MM.1S (cell line): Measurements from ENCODE around the gene MAD1L1.

Experiments used
- DNase-seq: peaks from one replicate; pipeline ENCODE4 v3.0.0-alpha.2; 2015
- H2AFZ ChIP-seq: fragments of 300-600 bp; sonication (generic); 2 replicates; pipeline ENCODE4 v1.6.0; 2016; ENCODE audit warnings: antibody characterized with exemption, low read length
- H3F3A ChIP-seq: fragments of 300-600 bp; sonication (generic); 2 replicates; pipeline ENCODE4 v1.6.1; 2016; ENCODE audit warnings: mild to moderate bottlenecking, antibody characterized with exemption, low read length, moderate library complexity, mixed read lengths; ENCODE audit not compliant: insufficient read depth
- H3K27ac ChIP-seq: fragments of 300-600 bp; sonication (generic); 2 replicates; pipeline ENCODE4 v1.5.1; 2016; ENCODE audit warnings: mild to moderate bottlenecking, low read length
- H3K27me3 ChIP-seq: fragments of 300-600 bp; sonication (generic); replicated peaks from 2 replicates; pipeline ENCODE4 v1.6.0; 2016; ENCODE audit warnings: low read length; ENCODE audit not compliant: insufficient read depth
- H3K36me3 ChIP-seq: fragments of 300-600 bp; sonication (generic); replicated peaks from 2 replicates; pipeline ENCODE4 v1.6.1; 2016; ENCODE audit warnings: mild to moderate bottlenecking, low read length, mixed read lengths; ENCODE audit not compliant: insufficient read depth
- H3K4me1 ChIP-seq: fragments of 300-600 bp; sonication (generic); 2 replicates; pipeline ENCODE4 v1.6.1; 2016; ENCODE audit warnings: low read length, mixed read lengths
- H3K4me2 ChIP-seq: fragments of 300-600 bp; sonication (generic); 2 replicates; pipeline ENCODE4 v1.6.0; 2016; ENCODE audit warnings: low read depth, low read length
- H3K4me3 ChIP-seq: fragments of 300-600 bp; sonication (generic); 2 replicates; pipeline ENCODE4 v1.5.1; 2016; ENCODE audit warnings: low read length, mixed read lengths
- H3K79me2 ChIP-seq: fragments of 300-600 bp; sonication (generic); 2 replicates; pipeline ENCODE4 v1.6.1; 2016; ENCODE audit warnings: mixed run types, low read length, mixed read lengths
- H3K9ac ChIP-seq: fragments of 300-600 bp; sonication (generic); 2 replicates; pipeline ENCODE4 v1.6.1; 2016; ENCODE audit warnings: low read length, mixed read lengths
- H3K9me2 ChIP-seq: fragments of 300-600 bp; sonication (generic); replicated peaks from 2 replicates; pipeline ENCODE4 v1.6.1; 2016; ENCODE audit warnings: mild to moderate bottlenecking, low read length, mixed read lengths; ENCODE audit not compliant: insufficient read depth
- H3K9me3 ChIP-seq: fragments of 300-600 bp; sonication (generic); replicated peaks from 2 replicates; pipeline ENCODE4 v1.6.1; 2016; ENCODE audit warnings: mild to moderate bottlenecking, low read length, mixed read lengths; ENCODE audit not compliant: insufficient read depth
- H4K20me1 ChIP-seq: fragments of 300-600 bp; sonication (generic); 2 replicates; pipeline ENCODE4 v1.6.1; 2016; ENCODE audit warnings: mild to moderate bottlenecking, low read length, moderate library complexity, mixed read lengths; ENCODE audit not compliant: insufficient read depth
- CTCF ChIP-seq: fragments of 300-600 bp; sonication (generic); IDR thresholded peaks from 2 replicates; pipeline ENCODE4 v1.5.1; 2016; ENCODE audit warnings: antibody characterized with exemption, low read length, mixed read lengths
- EZH2 ChIP-seq: fragments of 300-600 bp; sonication (generic); optimal IDR thresholded peaks from 2 replicates; pipeline ENCODE3; 2017; ENCODE audit warnings: low read depth, mild to moderate bottlenecking, antibody characterized with exemption, low read length, mixed read lengths
- EZH2phosphoT487 ChIP-seq: fragments of 300-600 bp; sonication (generic); IDR thresholded peaks from 2 replicates; pipeline ENCODE4 v1.6.1; 2018; ENCODE audit warnings: antibody characterized with exemption, low read length

The MAD1L1 gene

GRCh38 chr7:1942941-1943289 is 289.8 kb downstream of the MAD1L1 start:
- H3K79me2 ChIP-seq: no peaks in the 10 kb centered on the region
- H3K27ac ChIP-seq: no peak overlapping the region
- no peaks in the 10 kb centered on the region for H3F3A ChIP-seq
- H3K36me3 ChIP-seq: no peaks in the 10 kb centered on the region
- H3K9me3 ChIP-seq: no peaks in the 10 kb centered on the region
- no peak overlapping the region for H3K4me3 ChIP-seq
- no peaks in the 10 kb centered on the region for H3K27me3 ChIP-seq
- H3K9me2 ChIP-seq: no peaks in the 10 kb centered on the region
- no peak overlapping the region for H3K9ac ChIP-seq
- TF ChIP-seq CTCF (no peak), EZH2phosphoT487 (no peak), EZH2 (no peak)
- H4K20me1 ChIP-seq: no peaks in the 10 kb centered on the region
- no peak overlapping the region for H3K4me2 ChIP-seq
- no peak overlapping the region for H2AFZ ChIP-seq
- DNase-seq: no peak
- H3K4me1 ChIP-seq: no peaks in the 10 kb centered on the region

DNA sequence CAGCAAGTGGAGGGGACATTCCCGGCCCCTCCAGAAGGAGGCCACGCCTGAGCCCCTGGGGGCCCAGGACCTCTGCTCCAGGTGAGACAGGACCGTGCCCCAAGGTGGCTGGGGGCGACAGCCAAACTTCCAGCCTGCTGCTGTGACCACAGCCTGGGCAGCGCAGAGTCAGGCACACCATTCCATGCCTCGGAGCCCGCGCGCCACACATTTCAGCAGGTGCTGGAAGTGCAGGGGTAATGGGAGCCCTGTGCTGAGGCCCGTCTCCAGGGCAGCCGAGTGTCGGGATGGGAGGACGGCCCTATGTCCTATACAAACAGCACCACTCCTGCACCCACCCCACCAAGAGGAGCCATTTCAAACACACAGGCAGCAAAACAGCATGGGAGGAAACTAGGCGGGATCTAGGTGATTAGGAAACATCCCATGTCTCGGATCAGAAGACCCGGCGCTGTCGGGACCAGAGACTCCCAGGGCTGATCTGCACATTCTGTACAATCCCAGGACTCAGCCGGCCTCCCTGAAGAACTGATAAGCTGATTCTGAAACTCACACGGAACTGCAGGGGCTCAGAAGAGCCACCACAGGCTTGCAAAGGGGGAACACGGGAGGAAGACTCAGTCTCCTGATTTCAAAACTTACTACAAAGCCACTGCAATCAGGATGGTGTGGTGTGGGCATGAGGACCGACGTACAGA is 290.4 kb downstream of the MAD1L1 start:
- Histone ChIP-seq H3K9ac (no peak overlapping the region), H3K4me3 (no peak overlapping the region), H3K9me2 (no peaks in the 10 kb centered on the region), H4K20me1 (no peaks in the 10 kb centered on the region), H3K79me2 (no peaks in the 10 kb centered on the region), H3K27ac (no peak overlapping the region), H3K27me3 (no peaks in the 10 kb centered on the region), H3K4me2 (no peak overlapping the region), H2AFZ (no peak overlapping the region), H3F3A (no peaks in the 10 kb centered on the region), H3K9me3 (no peaks in the 10 kb centered on the region), H3K36me3 (no peaks in the 10 kb centered on the region), H3K4me1 (no peaks in the 10 kb centered on the region)
- DNase-seq: no peak
- TF ChIP-seq EZH2phosphoT487: no peak
- no peak for TF ChIP-seq EZH2
- no peak for TF ChIP-seq CTCF

DNA sequence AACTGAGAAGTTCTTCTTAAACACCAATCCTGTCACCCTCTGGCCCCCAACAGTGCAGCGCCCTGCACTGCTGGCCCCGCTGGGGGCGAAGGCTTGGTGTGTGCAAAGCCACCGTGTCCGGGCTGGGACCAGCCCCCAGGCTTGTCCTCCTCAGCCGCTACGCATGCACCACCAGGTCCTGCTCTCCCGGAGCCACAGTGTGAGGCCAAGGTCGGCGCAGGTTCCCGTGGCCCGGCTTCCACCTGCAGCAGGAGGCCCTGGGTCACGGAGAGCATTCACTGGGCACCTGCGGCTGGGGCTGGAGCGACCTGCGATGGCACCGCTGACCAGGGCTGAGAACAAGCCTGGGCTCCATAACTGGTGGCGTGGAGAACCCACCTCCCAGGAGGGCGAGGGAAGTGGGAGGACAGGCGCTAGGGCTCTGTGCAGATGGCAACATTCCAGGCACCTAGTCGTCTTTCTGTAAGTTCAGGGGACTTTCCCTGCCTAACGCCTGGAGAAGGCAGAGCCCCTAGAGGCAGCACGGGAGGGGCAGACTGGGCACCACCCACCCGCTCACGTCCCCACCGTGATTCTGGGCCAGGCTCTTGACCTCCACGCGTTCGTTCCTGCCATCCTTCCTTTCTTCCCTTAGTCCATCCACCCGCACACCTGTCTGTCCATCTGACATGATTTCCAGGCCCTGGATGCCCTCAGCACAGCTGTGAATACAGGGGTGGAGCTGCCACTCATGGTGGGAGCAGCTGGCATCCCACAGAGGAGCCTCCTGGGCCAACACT is 291.1 kb downstream of the MAD1L1 start:
- H3K79me2 ChIP-seq: no peaks in the 10 kb centered on the region
- no peak overlapping the region for H3K4me2 ChIP-seq
- no peak overlapping the region for H3K4me3 ChIP-seq
- no peaks in the 10 kb centered on the region for H3K27me3 ChIP-seq
- no peak for DNase-seq
- no peaks in the 10 kb centered on the region for H3F3A ChIP-seq
- H3K36me3 ChIP-seq: no peaks in the 10 kb centered on the region
- H3K9ac ChIP-seq: no peak overlapping the region
- no peaks in the 10 kb centered on the region for H3K4me1 ChIP-seq
- no peaks in the 10 kb centered on the region for H3K9me2 ChIP-seq
- no peak overlapping the region for H2AFZ ChIP-seq
- TF ChIP-seq EZH2phosphoT487 (no peak), CTCF (no peak), EZH2 (no peak)
- H3K9me3 ChIP-seq: no peaks in the 10 kb centered on the region
- H3K27ac ChIP-seq: no peak overlapping the region
- no peaks in the 10 kb centered on the region for H4K20me1 ChIP-seq
